ENCODE data around the gene IMMP1L. TPM values are rescaled to one million over a fixed set of nuclear protein-coding genes. Genes with fewer than 3 reads are reported as not detected.

IMMP1L gene
- polyA plus RNA-seq, 1 donor (not counting 4 experiments of a cell fraction or from before 2014, with no cell fraction given) = 39.8 TPM

DNA sequence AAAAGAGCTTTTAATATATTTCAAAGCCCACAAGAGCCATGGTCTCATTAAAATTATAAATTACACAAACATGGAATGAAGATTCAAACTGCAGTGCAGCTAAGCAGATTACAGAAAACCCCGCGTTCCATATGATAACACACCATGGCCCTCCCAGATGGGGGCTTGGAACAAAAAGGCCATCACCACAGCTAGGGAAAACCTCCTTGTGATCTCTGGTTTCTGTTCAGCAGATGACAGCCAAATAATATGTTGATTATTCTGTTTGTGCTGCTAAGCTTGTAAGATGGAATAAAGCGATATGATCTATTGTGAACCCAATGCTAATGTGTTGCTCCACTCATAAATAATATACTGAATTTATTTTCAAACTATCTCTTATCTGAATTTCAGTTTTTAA is 28.5 kb downstream of the IMMP1L start:
- no peaks in the 10 kb centered on the region for H3K27me3 ChIP-seq (ENCODE audit: control insufficient read depth, extremely low read depth, insufficient read depth, low read length)
- no peaks in the 10 kb centered on the region for H3K9me3 ChIP-seq (ENCODE audit: control insufficient read depth, low read depth, low read length)
- dilution Hi-C loops (cut with MboI; ENCODE audit: extremely low pct_ligation_motif_present, low sequenced_read_pairs) = no loop called here
- no peak overlapping the region for H3K9ac ChIP-seq (ENCODE audit: control insufficient read depth, extremely low read depth, insufficient read depth, low read length)
- no peak overlapping the region for H3K4me3 ChIP-seq (ENCODE audit: control insufficient read depth in 2 of 3, extremely low read depth in 1 of 3, insufficient read depth in 2 of 3, low read depth in 1 of 3, low read length in 3 of 3)
- no peak for DNase-seq (ENCODE audit: low read depth, low spot score)
- H3K4me2 ChIP-seq (ENCODE audit: control insufficient read depth, extremely low read depth, insufficient read depth, low read depth, low read length) = no peak overlapping the region
- H4K20me1 ChIP-seq (ENCODE audit: control insufficient read depth, extremely low read depth, insufficient read depth, low read length) = peaks cover 3% of the 10 kb centered on the region
- FAIRE-seq = no peak
- no peaks in the 10 kb centered on the region for H3K4me1 ChIP-seq (ENCODE audit: control insufficient read depth, extremely low read depth, insufficient read depth, low read length)
- H3K36me3 ChIP-seq (ENCODE audit: control insufficient read depth in 2 of 2, extremely low read depth in 1 of 2, insufficient read depth in 2 of 2, low read length in 2 of 2) = no peaks in the 10 kb centered on the region
- H3K27ac ChIP-seq (ENCODE audit: control insufficient read depth, insufficient read depth, low read length) = no peak overlapping the region
- TF ChIP-seq EZH2 (IDR thresholded peaks at IDR 0.05; ENCODE audit: low read length) = no peak
- TF ChIP-seq, protein P1, sequence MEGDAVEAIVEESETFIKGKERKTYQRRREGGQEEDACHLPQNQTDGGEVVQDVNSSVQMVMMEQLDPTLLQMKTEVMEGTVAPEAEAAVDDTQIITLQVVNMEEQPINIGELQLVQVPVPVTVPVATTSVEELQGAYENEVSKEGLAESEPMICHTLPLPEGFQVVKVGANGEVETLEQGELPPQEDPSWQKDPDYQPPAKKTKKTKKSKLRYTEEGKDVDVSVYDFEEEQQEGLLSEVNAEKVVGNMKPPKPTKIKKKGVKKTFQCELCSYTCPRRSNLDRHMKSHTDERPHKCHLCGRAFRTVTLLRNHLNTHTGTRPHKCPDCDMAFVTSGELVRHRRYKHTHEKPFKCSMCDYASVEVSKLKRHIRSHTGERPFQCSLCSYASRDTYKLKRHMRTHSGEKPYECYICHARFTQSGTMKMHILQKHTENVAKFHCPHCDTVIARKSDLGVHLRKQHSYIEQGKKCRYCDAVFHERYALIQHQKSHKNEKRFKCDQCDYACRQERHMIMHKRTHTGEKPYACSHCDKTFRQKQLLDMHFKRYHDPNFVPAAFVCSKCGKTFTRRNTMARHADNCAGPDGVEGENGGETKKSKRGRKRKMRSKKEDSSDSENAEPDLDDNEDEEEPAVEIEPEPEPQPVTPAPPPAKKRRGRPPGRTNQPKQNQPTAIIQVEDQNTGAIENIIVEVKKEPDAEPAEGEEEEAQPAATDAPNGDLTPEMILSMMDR (optimal IDR thresholded peaks at IDR 0.05 in 1 of 3, IDR thresholded peaks at IDR 0.05 in 1 of 3, conservative IDR thresholded peaks at IDR 0.05 in 1 of 3; ENCODE audit: extremely low read depth in 1 of 3, insufficient read depth in 2 of 3, low read length in 3 of 3) = no peak
- no peak overlapping the region for H2AFZ ChIP-seq (ENCODE audit: control insufficient read depth, low read length)
- H3K9me1 ChIP-seq (ENCODE audit: control insufficient read depth, extremely low read depth, insufficient read depth, low read length) = no peaks in the 10 kb centered on the region
- H3K79me2 ChIP-seq (ENCODE audit: control insufficient read depth, insufficient read depth, low read length) = peaks cover 2% of the 10 kb centered on the region

DNA sequence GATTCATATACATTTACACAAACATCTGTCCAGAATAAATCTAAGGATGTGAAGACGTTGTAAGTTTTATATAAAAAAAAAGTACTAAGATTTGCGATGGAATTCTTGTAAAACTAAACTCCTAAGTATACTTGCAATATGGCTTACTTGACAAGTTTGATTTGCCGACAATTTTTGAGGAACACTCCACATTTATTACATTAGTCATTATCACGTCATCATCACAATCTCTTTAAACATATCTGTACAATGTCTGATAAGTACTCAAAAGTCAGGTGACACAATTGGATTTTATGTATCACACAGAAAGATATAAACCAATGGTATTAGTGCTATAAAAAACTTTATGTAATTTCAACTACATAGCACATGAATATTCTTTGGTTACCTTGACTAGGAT is 30.4 kb downstream of the IMMP1L start:
- no peaks in the 10 kb centered on the region for H3K4me1 ChIP-seq (ENCODE audit: control insufficient read depth, extremely low read depth, insufficient read depth, low read length)
- no peak overlapping the region for H3K4me2 ChIP-seq (ENCODE audit: control insufficient read depth, extremely low read depth, insufficient read depth, low read depth, low read length)
- no peaks in the 10 kb centered on the region for H3K9me3 ChIP-seq (ENCODE audit: control insufficient read depth, low read depth, low read length)
- TF ChIP-seq EZH2 (IDR thresholded peaks at IDR 0.05; ENCODE audit: low read length) = no peak
- TF ChIP-seq, protein P1 (optimal IDR thresholded peaks at IDR 0.05 in 1 of 3, IDR thresholded peaks at IDR 0.05 in 1 of 3, conservative IDR thresholded peaks at IDR 0.05 in 1 of 3; ENCODE audit: extremely low read depth in 1 of 3, insufficient read depth in 2 of 3, low read length in 3 of 3) = no peak
- no peak overlapping the region for H3K27ac ChIP-seq (ENCODE audit: control insufficient read depth, insufficient read depth, low read length)
- no peaks in the 10 kb centered on the region for H3K36me3 ChIP-seq (ENCODE audit: control insufficient read depth in 2 of 2, extremely low read depth in 1 of 2, insufficient read depth in 2 of 2, low read length in 2 of 2)
- no peak overlapping the region for H3K9ac ChIP-seq (ENCODE audit: control insufficient read depth, extremely low read depth, insufficient read depth, low read length)
- H3K79me2 ChIP-seq (ENCODE audit: control insufficient read depth, insufficient read depth, low read length) = peaks cover 2% of the 10 kb centered on the region
- no peaks in the 10 kb centered on the region for H3K27me3 ChIP-seq (ENCODE audit: control insufficient read depth, extremely low read depth, insufficient read depth, low read length)
- peaks cover 3% of the 10 kb centered on the region for H4K20me1 ChIP-seq (ENCODE audit: control insufficient read depth, extremely low read depth, insufficient read depth, low read length)
- H3K4me3 ChIP-seq (ENCODE audit: control insufficient read depth in 2 of 3, extremely low read depth in 1 of 3, insufficient read depth in 2 of 3, low read depth in 1 of 3, low read length in 3 of 3) = no peak overlapping the region
- no peaks in the 10 kb centered on the region for H3K9me1 ChIP-seq (ENCODE audit: control insufficient read depth, extremely low read depth, insufficient read depth, low read length)
- no peak for FAIRE-seq
- H2AFZ ChIP-seq (ENCODE audit: control insufficient read depth, low read length) = no peak overlapping the region
- DNase-seq (ENCODE audit: low read depth, low spot score) = no peak
- dilution Hi-C loops (cut with MboI; ENCODE audit: extremely low pct_ligation_motif_present, low sequenced_read_pairs) = no loop called here
